Astrocyte (in vitro differentiated cells and primary cell): Measurements from ENCODE around the gene ZCCHC24.

Experiments used
- EZH2 ChIP-seq: IDR thresholded peaks from 2 replicates; pipeline ENCODE4 v1.6.1; 2012; ENCODE audit warnings: mild to moderate bottlenecking, low read length, inconsistent platforms; ENCODE audit not compliant: insufficient read depth
- TF ChIP-seq, protein P1 (sequence below): IDR thresholded peaks from 2 replicates; pipeline ENCODE4 v1.5.1; 2011; ENCODE audit warnings: low read depth, mild to moderate bottlenecking, inconsistent platforms, low read length, moderate library complexity; ENCODE audit not compliant: insufficient read depth

DNA sequence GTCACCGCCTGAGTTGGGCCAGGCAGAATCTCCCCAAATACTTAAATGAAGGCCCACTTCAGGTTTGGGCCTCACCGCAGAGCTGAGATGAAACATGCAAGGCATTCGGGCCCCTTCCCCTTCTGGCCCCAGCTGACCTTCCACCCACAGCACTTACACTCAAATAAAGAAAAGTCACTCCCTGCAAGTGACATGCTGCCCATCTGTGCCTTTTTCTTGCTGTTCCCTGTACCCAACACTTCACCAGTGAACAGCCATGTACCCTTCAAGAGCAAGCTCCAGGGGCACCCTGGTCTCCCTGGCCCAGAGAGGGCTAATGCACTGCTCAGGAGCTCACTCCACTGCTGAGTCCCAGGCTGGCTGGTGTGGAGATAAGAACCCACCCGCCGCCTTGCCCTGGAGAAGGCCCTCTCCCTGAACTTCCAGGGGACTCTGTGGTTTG, 40.7 kb downstream of the ZCCHC24 start:
- TF ChIP-seq, protein P1, sequence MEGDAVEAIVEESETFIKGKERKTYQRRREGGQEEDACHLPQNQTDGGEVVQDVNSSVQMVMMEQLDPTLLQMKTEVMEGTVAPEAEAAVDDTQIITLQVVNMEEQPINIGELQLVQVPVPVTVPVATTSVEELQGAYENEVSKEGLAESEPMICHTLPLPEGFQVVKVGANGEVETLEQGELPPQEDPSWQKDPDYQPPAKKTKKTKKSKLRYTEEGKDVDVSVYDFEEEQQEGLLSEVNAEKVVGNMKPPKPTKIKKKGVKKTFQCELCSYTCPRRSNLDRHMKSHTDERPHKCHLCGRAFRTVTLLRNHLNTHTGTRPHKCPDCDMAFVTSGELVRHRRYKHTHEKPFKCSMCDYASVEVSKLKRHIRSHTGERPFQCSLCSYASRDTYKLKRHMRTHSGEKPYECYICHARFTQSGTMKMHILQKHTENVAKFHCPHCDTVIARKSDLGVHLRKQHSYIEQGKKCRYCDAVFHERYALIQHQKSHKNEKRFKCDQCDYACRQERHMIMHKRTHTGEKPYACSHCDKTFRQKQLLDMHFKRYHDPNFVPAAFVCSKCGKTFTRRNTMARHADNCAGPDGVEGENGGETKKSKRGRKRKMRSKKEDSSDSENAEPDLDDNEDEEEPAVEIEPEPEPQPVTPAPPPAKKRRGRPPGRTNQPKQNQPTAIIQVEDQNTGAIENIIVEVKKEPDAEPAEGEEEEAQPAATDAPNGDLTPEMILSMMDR = no peak
- TF ChIP-seq EZH2 = no peak
